Stimulated activated CD4-positive, alpha-beta T cell treated with anti-CD3 and anti-CD28 coated beads, Interleukin-12 subunit alpha, Interleukin-12 subunit beta, amount 100 ng/mL, for 24 hours (primary cell): ENCODE data around the gene GRIK5.
"Not testable (repeated sequence)": the region's sequence is repeated elsewhere in the genome, so short reads cannot be mapped to it uniquely, and the experiment has no call there.

Source experiments
- DNase-seq, 2 experiments: peaks; one replicate each; pipeline ENCODE4 v3.0.0-alpha.2; 2020; ENCODE audit warnings: low read depth in 2 of 2

GRIK5 gene

DNA sequence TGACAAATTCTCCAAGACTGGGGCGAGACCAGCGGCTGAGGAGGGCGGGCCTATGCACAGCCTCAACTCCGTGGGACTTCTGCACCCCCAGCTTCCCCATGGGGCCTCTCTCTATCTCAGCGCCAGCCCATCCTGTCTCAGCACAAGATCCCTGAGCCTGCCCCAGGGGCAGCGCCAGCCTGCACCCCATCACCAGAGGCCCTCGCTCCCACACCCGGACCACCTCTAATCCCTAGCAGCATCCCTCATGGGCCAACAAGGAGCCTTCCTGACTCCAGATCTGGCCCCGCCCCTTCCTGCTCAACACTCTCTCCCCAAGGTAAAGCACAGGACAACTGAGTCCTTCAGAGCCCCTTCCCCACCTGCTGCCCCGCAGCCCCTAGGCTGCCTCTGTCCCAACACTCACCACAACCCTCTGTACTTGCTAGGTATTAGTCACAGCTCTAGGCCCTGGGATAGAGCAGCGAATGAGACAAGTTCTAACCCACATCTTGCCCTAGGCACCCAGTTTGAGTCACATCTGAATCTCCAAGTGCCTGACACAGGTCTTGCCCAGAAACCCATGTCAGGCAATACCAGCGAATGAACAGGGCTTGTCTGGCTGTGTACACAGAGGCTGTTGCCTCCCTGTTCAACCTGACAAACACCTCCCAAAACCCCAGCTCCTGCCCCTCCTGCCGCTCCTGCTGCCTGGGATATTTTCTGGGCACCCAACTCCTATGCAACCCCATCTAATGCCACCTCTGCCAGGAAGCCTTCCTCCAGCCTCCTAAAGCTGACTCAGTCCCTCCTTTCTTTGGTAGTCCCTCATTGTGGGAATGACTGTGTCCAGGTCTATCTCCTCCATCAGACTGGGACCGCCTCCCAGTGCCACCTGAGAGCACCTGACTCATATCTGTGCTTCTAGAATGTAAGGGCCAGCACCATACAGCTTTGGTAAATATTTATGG, 18.6 kb downstream of the GRIK5 start:
- DNase-seq: no peak

GRCh38 chr19:42048992-42049391, 21.0 kb downstream of the GRIK5 start:
- DNase-seq: no peak

- DNase-seq: no peak
Measured at GRCh38 chr19:42045575-42045974, 24.4 kb downstream of the GRIK5 start.

GRCh38 chr19:42042455-42043170, 27.4 kb downstream of the GRIK5 start:
- no peak for DNase-seq

DNA sequence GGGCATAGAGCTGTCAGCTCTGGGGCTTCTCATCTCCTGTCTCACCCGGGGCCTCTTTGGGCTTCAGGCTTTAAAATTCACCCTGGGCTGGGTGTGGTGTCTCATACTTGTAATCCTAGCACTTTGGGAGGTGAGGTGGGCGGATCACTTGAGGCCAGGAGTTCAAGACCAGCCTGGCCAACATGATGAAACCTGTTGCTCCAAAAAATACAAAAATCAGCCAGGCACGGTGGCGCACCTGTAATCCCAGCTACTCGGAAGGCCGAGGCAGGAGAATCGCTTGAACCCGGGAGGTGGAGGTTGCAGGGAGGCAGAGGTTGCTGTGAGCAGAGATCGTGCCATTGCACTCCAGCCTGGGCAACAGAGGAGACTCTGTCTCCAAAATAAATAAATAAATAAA, 29.5 kb downstream of the GRIK5 start:
- DNase-seq: not testable (repeated sequence)

DNA sequence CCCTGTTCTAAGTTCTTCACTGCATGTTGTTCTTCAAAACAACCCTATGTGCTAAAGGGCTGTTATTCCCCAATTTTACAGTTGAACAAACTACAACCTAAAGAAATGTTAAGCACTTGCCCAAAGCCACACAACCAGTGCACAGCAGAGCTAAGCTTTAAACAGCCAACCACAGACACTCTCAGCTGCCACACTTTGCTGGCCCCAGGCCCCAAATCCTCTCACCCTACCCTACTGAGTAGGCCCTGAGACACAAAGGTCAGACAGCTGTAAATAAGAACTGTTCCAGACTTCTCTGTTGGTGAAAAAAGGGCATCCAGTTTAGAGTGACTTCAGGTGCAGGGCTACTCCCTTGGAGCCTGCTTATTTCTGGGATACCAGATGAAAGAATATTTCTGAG, 30.0 kb downstream of the GRIK5 start:
- no peak for DNase-seq

- DNase-seq: no peak
Measured at GRCh38 chr19:42038666-42039065, 31.3 kb downstream of the GRIK5 start.

GRCh38 chr19:42037649-42038048, 32.4 kb downstream of the GRIK5 start:
- DNase-seq: no peak

- DNase-seq: peak; percentile 23 to 56
Measured at GRCh38 chr19:42034640-42035391, 35.2 kb downstream of the GRIK5 start.

DNA sequence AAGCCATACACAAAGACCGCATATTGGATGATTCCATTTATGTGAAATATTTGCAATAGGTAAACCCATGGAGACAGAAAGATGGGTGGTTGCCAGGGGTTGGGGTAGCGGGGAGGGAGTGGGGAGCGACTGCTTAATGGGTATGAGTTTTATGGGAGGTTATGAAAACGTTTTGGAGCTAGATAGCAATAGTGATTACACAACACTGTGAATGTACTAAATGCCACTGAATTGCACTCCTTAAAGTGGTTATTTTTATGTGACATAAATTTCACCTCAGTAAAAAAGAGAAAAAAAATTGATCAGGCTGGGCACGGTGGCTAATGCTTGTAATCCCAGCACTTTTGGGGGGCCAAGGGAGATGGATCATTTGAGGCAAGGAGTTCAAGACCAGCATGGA, 36.6 kb downstream of the GRIK5 start:
- DNase-seq: no peak

DNA sequence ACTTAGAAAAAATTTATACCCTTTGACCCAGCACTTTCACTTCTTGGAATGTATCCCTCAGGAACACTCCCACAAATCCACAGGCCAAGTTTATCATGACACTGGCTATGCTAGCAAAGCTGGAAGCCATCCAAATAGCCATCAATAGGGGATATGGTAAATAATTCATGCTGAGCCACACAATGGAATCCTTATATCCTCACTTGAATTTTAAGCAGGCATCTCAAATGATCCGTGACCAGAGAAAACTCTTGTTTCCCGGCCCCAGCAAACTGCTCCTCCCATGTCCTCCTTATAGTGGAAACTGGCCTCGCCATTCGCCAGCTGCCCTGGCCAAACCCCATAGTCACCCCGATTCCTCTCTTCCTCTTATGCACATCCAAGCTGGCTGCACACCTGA, 37.6 kb downstream of the GRIK5 start:
- no peak for DNase-seq

DNA sequence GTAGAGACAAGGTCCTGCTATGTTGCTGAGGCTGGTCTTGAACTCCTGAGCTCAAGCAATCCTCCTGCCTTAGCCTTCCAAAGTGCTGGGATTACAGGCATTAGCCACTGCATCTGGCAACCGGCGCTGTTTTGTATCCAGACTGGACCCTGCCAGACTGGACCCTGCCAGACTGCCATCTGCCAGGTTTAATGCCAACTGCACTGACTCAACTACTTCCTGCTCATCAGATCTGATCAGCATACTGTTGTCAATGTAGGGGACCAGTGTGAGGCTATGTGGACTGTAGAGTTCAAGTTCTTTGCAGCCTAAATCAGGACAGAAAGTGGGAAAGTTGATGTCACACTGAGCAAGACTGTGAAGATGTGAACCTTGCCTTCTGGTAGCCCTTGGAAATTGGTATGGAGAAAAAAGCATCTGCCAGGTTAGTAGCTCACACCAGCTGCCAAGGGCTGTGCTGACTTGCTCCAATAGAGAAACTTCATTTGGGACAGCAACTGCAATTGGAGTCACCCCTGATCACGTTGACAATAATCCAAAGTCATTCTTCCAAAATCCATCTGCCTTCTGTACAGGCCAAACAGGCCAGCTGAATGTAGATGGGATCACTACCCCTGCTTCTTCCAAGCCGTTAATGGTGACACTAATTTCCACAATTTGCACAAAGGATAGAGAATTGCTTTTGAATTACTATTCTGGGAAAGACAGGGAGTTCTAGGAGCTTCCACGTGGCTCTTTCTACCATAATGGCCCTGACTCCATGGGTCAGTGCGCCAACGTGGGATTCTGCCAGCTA, 39.2 kb downstream of the GRIK5 start:
- no peak for DNase-seq

DNA sequence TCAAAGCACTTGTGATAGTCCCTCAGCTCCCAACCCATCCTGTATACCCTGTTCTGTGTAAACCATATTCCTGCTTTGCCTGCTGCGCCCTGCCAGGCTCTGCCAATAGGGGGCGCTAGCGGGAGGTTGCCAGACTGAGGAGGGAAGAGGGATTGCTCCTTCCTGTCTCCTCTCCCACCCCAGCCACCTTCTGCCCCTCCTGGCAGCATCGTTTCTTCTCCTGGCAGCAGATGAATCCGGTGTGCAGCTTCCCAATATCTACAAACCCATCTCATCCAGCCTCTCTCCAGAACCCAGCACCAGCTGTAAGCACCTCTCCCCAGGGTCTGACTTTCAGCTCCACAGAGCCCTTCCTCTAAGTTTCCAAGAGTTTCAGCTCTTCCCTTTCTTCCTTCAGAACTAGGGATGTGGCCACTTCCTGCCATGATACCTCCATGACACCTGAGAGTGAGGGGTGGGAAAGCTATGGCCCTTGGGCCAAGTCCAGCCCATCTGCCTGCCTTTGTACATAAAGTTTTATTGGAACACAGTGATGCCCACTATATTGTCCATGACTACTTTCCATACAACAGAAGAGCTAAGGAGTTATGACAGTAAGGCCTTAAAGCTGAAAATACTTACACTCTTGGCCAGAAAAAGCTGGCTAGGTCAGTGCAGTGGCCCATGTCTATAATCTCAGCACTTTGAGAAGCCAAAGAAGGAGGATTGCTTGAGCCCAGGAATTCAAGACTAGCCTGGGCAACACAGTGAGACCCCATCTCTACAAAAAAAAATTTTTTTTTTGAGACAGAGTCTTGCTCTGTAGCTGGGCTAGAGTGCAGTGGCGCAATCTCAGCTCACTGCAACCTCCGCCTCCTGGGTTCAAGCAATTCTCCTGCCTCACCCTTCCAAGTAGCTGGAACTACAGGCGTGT, 41.4 kb downstream of the GRIK5 start:
- peak in 1 of 2 experiments; percentile 18 for DNase-seq

GRCh38 chr19:42024622-42025111, 45.3 kb downstream of the GRIK5 start:
- DNase-seq: no peak

DNA sequence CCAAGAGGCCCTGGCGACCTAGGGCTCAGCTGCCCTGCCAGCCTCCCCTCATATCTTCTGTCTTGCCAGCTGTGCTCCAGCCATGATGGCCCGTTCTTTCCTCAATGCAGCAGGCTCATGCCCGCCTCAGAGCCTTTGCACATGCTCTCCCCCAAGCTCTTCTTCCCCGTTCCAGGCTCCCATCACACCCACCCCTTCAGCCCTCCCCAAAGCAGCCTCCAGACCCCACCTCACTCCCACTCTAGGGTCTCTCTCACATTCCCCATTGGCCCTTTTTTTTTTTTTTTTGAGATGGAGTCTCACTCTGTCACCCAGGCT, 46.1 kb downstream of the GRIK5 start:
- DNase-seq: no peak

DNA sequence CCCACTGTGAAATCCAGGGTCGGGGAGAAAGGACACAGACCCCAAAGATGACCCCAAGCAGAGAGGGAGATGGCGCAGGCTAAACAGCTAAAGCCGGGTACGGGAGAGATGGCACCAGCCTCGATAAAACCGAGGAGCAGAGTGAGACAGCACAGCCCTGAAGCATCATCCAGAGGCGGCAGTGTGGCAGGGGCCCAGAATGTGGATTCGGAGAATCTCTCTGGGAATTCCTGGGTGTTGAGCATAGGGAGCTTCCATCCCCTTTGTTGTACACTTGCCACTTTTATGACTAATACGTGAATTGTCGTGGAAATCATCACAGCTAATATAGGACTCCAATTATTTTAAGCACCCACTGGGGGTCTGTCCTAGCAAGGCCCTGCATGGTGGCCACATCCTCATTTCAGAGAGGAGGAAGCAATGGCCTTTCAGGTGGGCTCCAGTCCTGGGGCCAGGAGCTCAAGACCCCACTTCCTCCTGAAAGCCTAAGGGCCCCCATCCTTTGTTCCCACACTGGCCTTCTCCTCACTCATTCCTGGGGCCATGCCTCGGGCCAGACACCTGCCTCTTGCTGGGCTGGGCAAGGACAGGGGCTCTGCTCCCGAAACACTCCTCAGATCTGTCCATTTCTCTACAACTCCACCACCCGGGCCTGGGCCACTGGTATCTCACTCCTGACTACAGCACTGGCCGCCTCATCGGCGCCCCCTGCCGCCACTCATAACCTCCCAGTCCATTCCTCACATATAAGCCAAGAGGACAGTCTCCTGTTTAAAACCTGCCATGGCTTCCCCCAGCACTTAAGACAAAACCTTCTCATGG, 46.7 kb downstream of the GRIK5 start:
- no peak for DNase-seq

DNA sequence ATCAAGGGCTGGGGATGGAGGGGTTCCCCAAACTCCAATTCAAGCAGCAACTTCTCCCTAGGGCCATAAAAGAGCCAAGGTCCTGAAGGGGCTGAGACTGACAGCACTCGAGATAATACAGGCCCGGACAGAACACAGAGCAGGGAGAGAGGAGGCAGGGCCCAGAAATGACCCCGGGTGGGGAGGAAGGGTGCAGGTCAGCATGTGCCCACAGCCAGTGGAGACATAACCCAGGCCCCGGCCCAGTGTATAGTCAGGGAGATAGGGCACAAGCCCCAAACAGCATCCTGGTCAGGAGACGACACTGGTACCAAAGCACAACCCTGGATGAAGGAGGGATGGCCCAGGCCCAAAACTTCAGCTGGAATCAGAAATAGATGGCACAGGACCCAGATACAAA, 47.4 kb downstream of the GRIK5 start:
- DNase-seq: no peak

DNA sequence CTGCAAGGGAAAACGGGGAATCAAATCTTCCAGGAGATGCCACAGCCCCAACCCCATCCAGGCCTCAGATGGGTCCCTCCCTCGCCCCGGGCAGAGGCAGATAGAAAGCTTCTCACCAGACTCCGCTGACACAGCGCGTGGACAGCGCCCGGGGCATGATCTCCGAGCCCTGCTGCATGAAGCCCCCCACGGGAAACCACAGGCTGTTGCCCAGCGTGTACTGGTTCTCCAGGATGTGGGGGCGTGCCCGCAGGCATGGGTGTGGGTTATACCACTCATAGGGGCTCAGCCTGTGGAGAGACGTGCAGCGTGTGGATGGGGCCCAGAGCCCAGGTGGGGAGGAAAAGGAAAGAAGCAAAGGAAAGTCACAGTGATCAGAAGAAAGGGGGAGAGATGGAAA, 48.8 kb downstream of the GRIK5 start:
- no peak for DNase-seq

GRCh38 chr19:42018503-42019193, 51.4 kb downstream of the GRIK5 start:
- DNase-seq: no peak
